Small intestine (tissue), 7 donors: ENCODE data around the gene STMND1. TPM values are rescaled to one million over a fixed set of nuclear protein-coding genes. Genes with fewer than 3 reads are reported as not detected.

Experiments
- DNase-seq, 2 donors: peaks; one replicate each; pipeline versions ENCODE4 v3.0.0 to v3.0.0-alpha.2; 2013
- FAIRE-seq: peaks from 2 replicates; lab custom pipeline; 2012; peaks lifted over from hg19 to GRCh38; lab: Jason Lieb, UNC
- H3K27ac ChIP-seq, 3 donors: one replicate each; pipeline ENCODE4 v1.5.1; 2013; ENCODE audit warnings: low read length in 2 of 3, mild to moderate bottlenecking in 2 of 3, control low read depth in 1 of 3, inconsistent platforms in 1 of 3, low read depth in 1 of 3, moderate library complexity in 1 of 3
- H3K27me3 ChIP-seq, 3 donors: one replicate each; pipeline ENCODE4 v1.6.1; 2013; ENCODE audit warnings: low read length in 3 of 3, inconsistent platforms in 1 of 3; ENCODE audit not compliant: control insufficient read depth in 3 of 3, insufficient read depth in 3 of 3
- H3K36me3 ChIP-seq, 3 donors: one replicate each; pipeline ENCODE4 v1.6.1; 2013; ENCODE audit warnings: low read length in 3 of 3, inconsistent platforms in 1 of 3, low read depth in 1 of 3, mild to moderate bottlenecking in 1 of 3, moderate library complexity in 1 of 3; ENCODE audit not compliant: control insufficient read depth in 3 of 3, insufficient read depth in 2 of 3
- H3K4me1 ChIP-seq, 3 donors: one replicate each; pipeline ENCODE4 v1.6.1; 2013; ENCODE audit warnings: low read length in 2 of 3, inconsistent platforms in 1 of 3, low read depth in 1 of 3, mild to moderate bottlenecking in 1 of 3, moderate library complexity in 1 of 3; ENCODE audit not compliant: control insufficient read depth in 3 of 3, insufficient read depth in 2 of 3
- H3K4me3 ChIP-seq, 3 donors: one replicate each; pipeline ENCODE4 v1.5.1; 2013; ENCODE audit warnings: low read length in 3 of 3, control low read depth in 1 of 3, inconsistent platforms in 1 of 3, low read depth in 1 of 3, mild to moderate bottlenecking in 1 of 3, moderate library complexity in 1 of 3
- H3K9me3 ChIP-seq, 2 donors: one replicate each; pipeline ENCODE4 v1.6.1; 2013; ENCODE audit warnings: low read depth in 1 of 2, low read length in 1 of 2; ENCODE audit not compliant: control insufficient read depth in 2 of 2, insufficient read depth in 1 of 2
- WGBS, 3 donors: extraction: QIAGEN DNeasy Blood & Tissue Kit; methylation state at CpG; one replicate each; pipeline ENCODE4 v1.1.7; 2013; 5-methylcytosine and 5-hydroxymethylcytosine counted together
- polyA plus RNA-seq, 4 donors: library from polyadenylated mRNA; stranded (reverse) in 3 of 4; unstranded in 1 of 4; fragments of 200-250 nt in 3 of 4; fragments of 120-200 nt in 1 of 4; gene quantifications; one replicate each; pipeline versions ENCODE4 v1.2.1 to v1.2.3, GENCODE V29; 2013
- donor health status: healthy with polysubstance abuse.
- donor health status: control.
- donor health status: control.
- donor health status: Bipolar disorder and iron deficiency.
- donor health status: healthy.

The STMND1 gene
- polyA plus RNA-seq, 4 donors, result 0.06 to 0.22 TPM; not detected in 2

DNA sequence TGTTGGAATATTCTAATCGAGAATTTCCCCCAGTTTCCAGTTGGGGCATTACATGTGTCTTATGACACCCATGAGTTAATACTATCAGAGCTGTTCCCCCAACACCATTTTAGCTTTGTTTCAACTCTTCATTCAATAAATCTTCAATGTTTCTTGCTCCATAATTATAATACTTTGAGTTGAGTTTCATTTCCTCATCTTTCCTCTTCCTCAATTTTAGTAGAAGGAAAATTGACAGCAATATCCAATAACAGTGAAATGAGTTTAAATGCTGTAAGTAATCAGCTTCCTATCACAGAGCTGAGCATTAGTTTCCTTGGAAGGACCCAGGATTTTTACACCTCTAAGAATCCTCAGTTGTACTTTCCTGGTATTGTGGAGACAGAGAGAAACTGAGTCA is 1.0 kb upstream of the STMND1 start:
- DNase-seq (no peak), FAIRE-seq (no peak)

DNA sequence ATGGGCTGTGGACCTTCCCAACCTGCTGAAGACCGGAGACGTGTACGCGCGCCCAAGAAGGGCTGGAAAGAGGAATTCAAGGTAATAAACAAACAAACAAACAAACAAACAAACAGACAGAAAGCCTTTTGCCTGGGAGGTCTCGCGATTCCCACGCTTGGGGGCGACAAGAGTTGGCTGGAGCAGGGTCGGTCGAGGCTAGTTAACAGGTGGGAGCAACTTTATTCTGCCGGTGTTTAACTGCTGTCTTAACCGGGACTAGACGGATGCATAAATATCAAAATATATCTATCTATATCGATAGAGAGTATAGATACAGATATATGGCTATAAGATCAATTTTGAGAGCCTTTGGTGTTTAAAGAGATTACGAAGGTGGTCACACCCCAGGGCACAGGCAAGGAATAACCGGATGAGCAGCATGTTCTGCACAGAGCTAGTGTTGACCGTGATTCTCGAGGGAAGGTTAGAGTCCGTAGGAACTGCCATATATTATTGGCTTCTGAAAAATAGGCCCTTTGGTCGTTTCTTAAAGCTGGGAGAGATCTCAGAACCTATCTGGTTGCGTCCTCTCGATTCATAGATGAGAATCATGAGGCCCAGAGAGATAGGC is 514 bp downstream of the STMND1 start:
- peak; percentile 22 to 31 for DNase-seq
- Histone ChIP-seq H3K9me3 (no peaks in the 10 kb centered on the region), H3K4me1 (no peaks in the 10 kb centered on the region), H3K27me3 (peaks cover 0 to 29% (median 6%) of the 10 kb centered on the region in 3 donors), H3K4me3 (peak overlapping the region in 2 of 3 donors; percentile 8 to 29), H3K36me3 (no peaks in the 10 kb centered on the region), H3K27ac (no peak overlapping the region)
- WGBS, 3 donors, result 15 to 32% (median 21%) methylated on average over 23 of the region's 23 CpGs
- FAIRE-seq, result no peak

More for the DNA sequence above, 1.0 kb upstream of the STMND1 start:
- 47 to 70% (median 57%) methylated on average over 1 of the region's 1 CpG for WGBS, 3 donors
- Histone ChIP-seq H3K27me3 (peaks cover 0 to 29% (median 6%) of the 10 kb centered on the region in 3 donors), H3K4me3 (no peak overlapping the region), H3K36me3 (no peaks in the 10 kb centered on the region), H3K9me3 (no peaks in the 10 kb centered on the region), H3K27ac (no peak overlapping the region), H3K4me1 (no peaks in the 10 kb centered on the region)

DNA sequence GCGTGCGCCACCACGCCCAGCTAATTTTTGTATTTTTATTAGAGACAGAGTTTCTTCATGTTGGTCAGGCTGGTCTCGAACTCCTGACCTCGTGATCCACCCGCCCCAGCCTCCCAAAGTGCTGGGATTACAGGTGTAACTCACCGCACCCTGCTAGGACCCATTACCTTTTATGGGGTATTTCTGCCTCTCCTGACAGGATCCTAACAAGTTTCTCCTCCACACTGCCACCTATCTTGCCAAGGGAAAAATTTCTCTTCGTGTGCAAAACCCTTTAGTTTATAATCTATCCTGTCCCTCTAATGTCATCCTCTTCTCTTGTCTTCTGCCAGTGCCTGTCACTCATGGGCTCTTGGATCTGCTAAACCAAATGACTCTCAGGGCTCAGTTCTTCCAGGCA is 1.9 kb downstream of the STMND1 start:
- 78 to 83% (median 82%) methylated on average over 8 of the region's 8 CpGs for WGBS, 3 donors
- FAIRE-seq, result no peak

DNA sequence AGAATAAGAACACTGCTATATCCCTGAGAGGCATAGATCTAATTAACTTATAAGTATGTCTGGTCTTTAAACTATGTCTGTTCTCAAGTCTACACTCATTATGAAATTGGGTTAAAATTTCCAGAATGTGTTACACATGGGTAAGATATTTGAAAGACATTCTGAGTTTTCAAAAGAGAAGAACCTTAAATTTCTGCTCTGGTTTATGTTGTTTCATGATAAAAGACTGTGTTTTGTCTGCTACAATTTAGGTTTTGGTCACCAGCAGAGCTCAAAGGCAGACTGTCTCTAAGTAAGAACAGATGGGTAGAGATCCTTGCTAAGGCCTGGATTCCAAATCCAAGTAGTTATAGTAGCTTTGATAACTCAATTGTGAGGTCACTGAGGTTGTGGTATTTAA is 6.0 kb downstream of the STMND1 start:
- H3K9me3 ChIP-seq, result no peaks in the 10 kb centered on the region
- no peak overlapping the region for H3K4me3 ChIP-seq
- no peaks in the 10 kb centered on the region for H3K36me3 ChIP-seq
- no peak for DNase-seq
- FAIRE-seq, result no peak
- no peak overlapping the region for H3K27ac ChIP-seq
- no peaks in the 10 kb centered on the region for H3K4me1 ChIP-seq
- peaks cover 0 to 8% (median 0%) of the 10 kb centered on the region in 3 donors for H3K27me3 ChIP-seq

More for the DNA sequence above, 1.9 kb downstream of the STMND1 start:
- no peaks in the 10 kb centered on the region for H3K36me3 ChIP-seq
- no peak overlapping the region for H3K27ac ChIP-seq
- DNase-seq, result no peak
- no peaks in the 10 kb centered on the region for H3K9me3 ChIP-seq
- H3K4me3 ChIP-seq, result no peak overlapping the region
- peaks cover 0 to 26% (median 6%) of the 10 kb centered on the region in 3 donors for H3K27me3 ChIP-seq
- H3K4me1 ChIP-seq, result no peaks in the 10 kb centered on the region

DNA sequence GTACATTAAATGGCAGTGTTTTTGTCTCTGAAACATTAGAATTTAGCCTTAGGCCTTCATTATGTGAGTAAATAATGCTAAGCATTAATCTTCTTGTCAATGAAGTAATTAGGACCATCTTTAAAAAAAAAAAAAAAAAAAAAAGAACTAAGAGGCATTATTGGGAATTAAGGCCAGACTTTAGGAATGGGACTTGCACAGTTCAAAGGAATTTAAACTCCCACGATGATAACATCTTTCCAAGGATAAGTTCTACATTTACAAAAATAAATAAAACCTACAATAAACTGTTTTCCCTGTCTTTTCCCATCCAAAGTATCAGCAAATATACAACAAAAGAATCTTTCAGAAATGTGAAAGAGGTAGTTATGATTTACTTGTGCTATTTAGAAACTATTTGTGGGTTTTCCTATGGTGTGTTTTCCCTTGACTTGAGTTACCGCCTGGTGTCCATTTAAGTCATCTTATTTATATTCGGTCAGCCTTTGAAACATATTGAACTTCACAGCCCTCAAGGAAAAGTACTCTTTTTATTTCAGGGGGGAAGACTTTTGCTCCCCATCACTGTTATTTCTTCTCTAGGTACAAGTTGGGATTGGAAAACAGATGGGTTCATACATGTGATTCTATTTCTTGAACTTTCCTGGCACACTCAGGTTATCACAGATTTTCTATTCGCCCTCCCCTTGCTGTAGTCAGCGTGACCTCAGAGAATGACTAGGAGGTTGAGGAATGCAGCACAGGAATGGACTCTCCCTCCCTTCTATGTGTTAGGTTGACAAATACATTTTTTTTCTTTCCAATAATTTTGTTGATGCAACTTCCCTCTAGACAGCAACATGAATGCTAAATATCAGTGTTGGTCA is 13.6 kb downstream of the STMND1 start:
- H3K4me1 ChIP-seq, result no peaks in the 10 kb centered on the region
- H3K9me3 ChIP-seq, result no peaks in the 10 kb centered on the region
- H3K4me3 ChIP-seq, result no peak overlapping the region
- H3K27ac ChIP-seq, result no peak overlapping the region
- DNase-seq, result no peak
- no peaks in the 10 kb centered on the region for H3K27me3 ChIP-seq
- H3K36me3 ChIP-seq, result no peaks in the 10 kb centered on the region
- 80 to 85% (median 85%) methylated on average over 5 of the region's 5 CpGs for WGBS, 3 donors
- no peak for FAIRE-seq

DNA sequence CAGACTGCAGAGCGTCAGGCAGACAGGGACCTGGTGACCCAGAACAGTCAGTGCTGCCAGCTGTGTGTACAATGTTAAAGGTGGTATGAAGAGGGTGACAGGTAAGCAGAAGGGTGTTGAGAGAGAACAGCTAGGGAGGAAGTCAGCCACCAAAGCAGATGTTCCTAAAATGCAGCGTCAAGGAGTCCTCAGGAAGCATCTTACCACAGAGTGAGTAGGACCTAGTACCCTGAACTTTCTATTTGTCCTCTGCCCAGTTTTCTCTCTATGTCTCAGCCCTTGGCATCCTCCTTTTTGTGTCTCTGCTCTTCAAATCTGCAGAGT is 14.2 kb downstream of the STMND1 start:
- 69 to 87% (median 80%) methylated on average over 2 of the region's 2 CpGs for WGBS, 3 donors
- Histone ChIP-seq H3K27me3 (no peaks in the 10 kb centered on the region), H3K4me3 (no peak overlapping the region), H3K36me3 (no peaks in the 10 kb centered on the region), H3K27ac (no peak overlapping the region), H3K4me1 (no peaks in the 10 kb centered on the region), H3K9me3 (no peaks in the 10 kb centered on the region)
- FAIRE-seq (no peak), DNase-seq (no peak)

DNA sequence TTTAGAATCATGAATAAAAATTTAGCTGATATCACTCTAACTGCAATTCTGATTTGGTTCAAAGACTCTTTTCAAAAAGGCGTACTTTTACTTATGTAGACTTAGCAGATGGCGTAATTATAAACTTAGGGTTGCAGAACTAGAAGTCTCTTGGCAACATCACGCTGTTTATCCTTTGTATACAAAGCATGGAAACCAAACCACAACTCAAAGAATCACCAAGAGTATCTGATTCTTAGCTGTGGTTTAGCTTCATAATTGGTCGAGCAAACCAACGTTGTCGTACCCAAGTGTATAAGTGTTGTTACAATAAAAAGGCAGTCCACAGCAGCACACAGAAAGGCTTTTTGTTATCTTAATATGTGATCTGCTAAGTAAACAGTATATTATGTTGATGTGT is 18.2 kb downstream of the STMND1 start:
- FAIRE-seq (no peak), DNase-seq (peak in 1 of 2 donors; percentile 25)
- Histone ChIP-seq H3K4me3 (no peak overlapping the region), H3K9me3 (no peaks in the 10 kb centered on the region), H3K36me3 (no peaks in the 10 kb centered on the region), H3K4me1 (no peaks in the 10 kb centered on the region), H3K27ac (no peak overlapping the region), H3K27me3 (no peaks in the 10 kb centered on the region)
- WGBS, 3 donors, result 67 to 90% (median 88%) methylated on average over 6 of the region's 6 CpGs

DNA sequence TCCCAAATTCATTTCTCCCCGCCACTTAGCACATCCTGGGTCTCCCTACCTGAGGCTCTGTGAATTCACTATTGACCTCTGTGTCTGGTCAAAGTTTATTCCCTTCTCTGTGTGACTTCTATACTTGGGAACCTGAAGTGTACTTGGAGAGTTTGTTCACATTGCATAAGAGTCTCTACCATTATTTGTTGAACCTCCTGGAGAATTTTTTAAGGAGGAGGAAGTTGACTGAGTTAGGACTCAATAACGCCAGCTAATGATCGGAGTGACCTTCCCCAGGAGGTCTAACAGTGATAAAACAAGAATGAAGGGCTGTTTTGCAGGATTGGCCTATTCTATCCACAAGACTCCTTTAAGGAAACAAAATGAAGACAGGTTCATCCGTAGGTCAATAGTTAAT is 23.6 kb downstream of the STMND1 start:
- peaks cover 0 to 2% (median 0%) of the 10 kb centered on the region in 3 donors for H3K27me3 ChIP-seq
- no peaks in the 10 kb centered on the region for H3K9me3 ChIP-seq
- no peak overlapping the region for H3K4me3 ChIP-seq
- no peaks in the 10 kb centered on the region for H3K4me1 ChIP-seq
- H3K27ac ChIP-seq, result no peak overlapping the region
- no peaks in the 10 kb centered on the region for H3K36me3 ChIP-seq
- 66 to 77% (median 70%) methylated on average over 4 of the region's 4 CpGs for WGBS, 3 donors
- DNase-seq (no peak), FAIRE-seq (no peak)
